Peyer's patch (tissue), 4 donors: ENCODE measurements around the gene MUC2.

Experiments used
- POLR2A ChIP-seq, 2 donors: fragments of 450-650 bp; IDR thresholded peaks; one replicate each; pipeline ENCODE4 v1.5.1; 2017; ENCODE audit warnings: antibody characterized with exemption in 2 of 2, mild to moderate bottlenecking in 2 of 2, moderate library complexity in 2 of 2
- TF ChIP-seq, protein P1 (sequence below), 6 experiments: fragments of 450-650 bp in 4 of 6; fragments of 200-600 bp in 2 of 6; sonication (generic) in 1 of 6; IDR thresholded peaks; one replicate each; pipeline ENCODE4 v1.5.1; 2017 to 2019; ENCODE audit warnings: antibody characterized with exemption in 6 of 6, mild to moderate bottlenecking in 3 of 6, moderate library complexity in 1 of 6

DNA sequence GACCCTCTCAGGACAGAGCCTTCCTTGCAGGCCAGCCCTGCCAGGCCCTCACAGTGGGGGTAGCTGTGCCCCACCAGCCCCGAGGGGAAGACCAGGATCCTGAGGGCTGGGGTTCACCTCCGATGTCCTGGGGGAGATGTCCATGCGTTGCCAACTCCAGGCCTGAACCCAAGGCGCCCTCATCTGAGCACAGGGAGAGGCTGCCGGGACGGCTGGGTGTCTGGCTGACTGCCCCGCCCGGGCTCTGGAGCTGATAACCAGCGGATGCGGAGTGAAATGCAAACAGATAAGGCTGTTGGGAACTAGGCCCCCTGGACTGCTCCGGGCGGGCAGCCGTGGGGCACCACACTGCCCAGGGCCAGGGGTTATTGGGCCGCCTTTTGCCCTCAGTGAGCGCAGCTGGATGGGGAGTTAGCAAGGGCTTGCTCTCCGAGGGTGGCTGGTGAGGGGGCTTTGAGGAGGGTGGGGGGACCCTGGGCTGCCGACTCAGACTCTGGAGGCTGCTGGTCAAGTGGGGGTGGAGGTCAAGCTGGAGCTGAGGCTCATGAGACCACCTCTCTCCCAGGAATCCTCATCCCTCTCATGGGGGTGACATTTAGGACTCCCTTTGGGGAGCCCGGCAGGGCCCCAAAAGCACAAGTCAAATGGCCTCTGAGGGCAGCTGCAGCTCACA lies 32.6 kb upstream of the MUC2 start:
- TF ChIP-seq, protein P1, sequence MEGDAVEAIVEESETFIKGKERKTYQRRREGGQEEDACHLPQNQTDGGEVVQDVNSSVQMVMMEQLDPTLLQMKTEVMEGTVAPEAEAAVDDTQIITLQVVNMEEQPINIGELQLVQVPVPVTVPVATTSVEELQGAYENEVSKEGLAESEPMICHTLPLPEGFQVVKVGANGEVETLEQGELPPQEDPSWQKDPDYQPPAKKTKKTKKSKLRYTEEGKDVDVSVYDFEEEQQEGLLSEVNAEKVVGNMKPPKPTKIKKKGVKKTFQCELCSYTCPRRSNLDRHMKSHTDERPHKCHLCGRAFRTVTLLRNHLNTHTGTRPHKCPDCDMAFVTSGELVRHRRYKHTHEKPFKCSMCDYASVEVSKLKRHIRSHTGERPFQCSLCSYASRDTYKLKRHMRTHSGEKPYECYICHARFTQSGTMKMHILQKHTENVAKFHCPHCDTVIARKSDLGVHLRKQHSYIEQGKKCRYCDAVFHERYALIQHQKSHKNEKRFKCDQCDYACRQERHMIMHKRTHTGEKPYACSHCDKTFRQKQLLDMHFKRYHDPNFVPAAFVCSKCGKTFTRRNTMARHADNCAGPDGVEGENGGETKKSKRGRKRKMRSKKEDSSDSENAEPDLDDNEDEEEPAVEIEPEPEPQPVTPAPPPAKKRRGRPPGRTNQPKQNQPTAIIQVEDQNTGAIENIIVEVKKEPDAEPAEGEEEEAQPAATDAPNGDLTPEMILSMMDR (IDR thresholded peaks at IDR 0.05), result no peak
- no peak for TF ChIP-seq POLR2A (IDR thresholded peaks at IDR 0.05)
